Measurements from ENCODE around the gene AHNAK2. TPM values are rescaled to one million over a fixed set of nuclear protein-coding genes. Genes with fewer than 3 reads are reported as not detected.

The AHNAK2 gene
- total and polyA plus RNA-seq, 2 experiments from 2014 or later, result 1.8 to 4.6 TPM

DNA sequence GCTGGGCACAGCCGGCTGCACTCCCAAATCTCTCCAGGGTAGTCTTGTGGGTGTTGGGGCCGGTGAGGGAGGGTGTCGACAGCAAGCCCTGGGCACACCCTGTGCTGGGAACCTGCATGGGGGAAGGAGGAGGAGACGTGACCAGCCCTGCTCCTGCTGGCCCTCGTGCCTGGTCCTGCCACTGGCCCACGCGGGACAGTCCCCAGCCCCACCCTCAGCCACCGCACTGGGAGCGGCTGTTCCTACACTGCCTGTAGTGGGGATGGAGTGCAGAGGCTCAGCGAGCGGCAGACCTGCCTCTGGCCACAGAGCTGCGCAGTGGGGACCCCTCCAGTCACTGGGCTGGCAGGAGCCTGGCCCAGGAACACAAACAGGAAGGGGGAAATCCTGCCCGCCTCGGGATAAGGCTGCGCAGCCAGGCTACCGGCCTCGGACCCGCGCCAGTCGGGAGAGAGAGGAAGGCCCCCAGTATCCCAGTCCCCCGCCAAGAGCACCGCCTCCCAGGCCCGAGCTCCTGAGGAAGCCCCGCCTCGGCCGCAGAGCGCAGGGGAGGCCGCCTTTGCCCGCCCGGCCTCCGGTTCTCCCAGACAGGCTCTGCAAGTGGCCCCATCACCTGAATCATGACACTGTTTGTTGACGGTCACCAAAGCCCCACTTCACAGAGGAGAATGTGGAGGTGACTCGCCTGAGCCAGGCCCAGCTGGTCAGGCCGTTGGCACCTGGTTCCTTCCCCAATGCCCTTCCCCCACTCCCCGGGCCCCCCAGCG, 10.6 kb downstream of the AHNAK2 start:
- peak overlapping the region; percentile 40 for H2AFZ ChIP-seq
- H3K27me3 ChIP-seq, result peaks cover 4% of the 10 kb centered on the region
- TF ChIP-seq EZH2phosphoT487 (IDR thresholded peaks at IDR 0.05; ENCODE audit: low read depth, severe bottlenecking, unreplicated experiment), result no peak
- peak; percentile 6 for TF ChIP-seq CTCF (IDR thresholded peaks at IDR 0.05; ENCODE audit: poor library complexity)
- H3K36me3 ChIP-seq (replicated peaks; ENCODE audit: insufficient read depth, low read depth), result no peaks in the 10 kb centered on the region
- H3K27ac ChIP-seq, result peak overlapping the region; percentile 72
- WGBS (ENCODE audit: low lambda C conversion rate, missing lambda C conversion rate), result 8% methylated on average over 24 of the region's 36 CpGs
- no peaks in the 10 kb centered on the region for H3K79me2 ChIP-seq
- H4K20me1 ChIP-seq (ENCODE audit: insufficient read depth, poor library complexity, severe bottlenecking), result no peaks in the 10 kb centered on the region
- H3K4me1 ChIP-seq (ENCODE audit: insufficient read depth), result peaks cover 40% of the 10 kb centered on the region
- H3K9me2 ChIP-seq (replicated peaks; ENCODE audit: insufficient read depth), result no peaks in the 10 kb centered on the region
- peak; percentile 65 for DNase-seq (ENCODE audit: low spot score)
- H3K4me2 ChIP-seq, result peak overlapping the region; percentile 74
- H3K9me3 ChIP-seq (ENCODE audit: low read depth), result no peaks in the 10 kb centered on the region
- peak overlapping the region; percentile 26 for H3K4me3 ChIP-seq

DNA sequence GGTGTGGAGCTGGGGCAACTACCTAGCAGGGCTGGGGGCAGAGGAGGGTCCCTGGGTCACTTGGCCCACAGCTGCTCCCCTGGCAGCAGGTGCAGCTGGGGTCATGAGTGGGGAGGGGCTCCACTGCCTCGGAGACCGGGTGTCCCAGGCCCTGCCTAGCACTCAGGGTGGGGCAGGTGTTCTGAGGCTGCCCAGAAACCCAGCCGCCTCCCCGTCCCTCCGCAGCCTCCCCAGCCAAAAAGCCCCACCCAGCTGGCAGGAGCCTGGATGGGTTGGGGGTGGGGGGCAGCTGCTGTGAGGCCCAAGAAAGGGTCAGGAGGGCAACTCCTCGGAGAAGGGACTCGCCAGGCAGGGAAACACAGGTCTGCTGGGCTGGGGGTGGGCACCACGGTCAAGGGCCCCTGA, 11.2 kb downstream of the AHNAK2 start:
- H4K20me1 ChIP-seq (ENCODE audit: insufficient read depth, poor library complexity, severe bottlenecking), result no peaks in the 10 kb centered on the region
- 51% methylated on average over 7 of the region's 8 CpGs for WGBS (ENCODE audit: low lambda C conversion rate, missing lambda C conversion rate)
- H2AFZ ChIP-seq, result no peak overlapping the region
- no peaks in the 10 kb centered on the region for H3K9me3 ChIP-seq (ENCODE audit: low read depth)
- peaks cover 34% of the 10 kb centered on the region for H3K4me1 ChIP-seq (ENCODE audit: insufficient read depth)
- H3K36me3 ChIP-seq (replicated peaks; ENCODE audit: insufficient read depth, low read depth), result no peaks in the 10 kb centered on the region
- peak overlapping the region; percentile 72 for H3K27ac ChIP-seq
- no peak for DNase-seq (ENCODE audit: low spot score)
- H3K4me3 ChIP-seq, result no peak overlapping the region
- no peaks in the 10 kb centered on the region for H3K9me2 ChIP-seq (replicated peaks; ENCODE audit: insufficient read depth)
- H3K4me2 ChIP-seq, result peak overlapping the region; percentile 74
- no peak for TF ChIP-seq CTCF (IDR thresholded peaks at IDR 0.05; ENCODE audit: poor library complexity)
- H3K79me2 ChIP-seq, result no peaks in the 10 kb centered on the region
- peaks cover 4% of the 10 kb centered on the region for H3K27me3 ChIP-seq

DNA sequence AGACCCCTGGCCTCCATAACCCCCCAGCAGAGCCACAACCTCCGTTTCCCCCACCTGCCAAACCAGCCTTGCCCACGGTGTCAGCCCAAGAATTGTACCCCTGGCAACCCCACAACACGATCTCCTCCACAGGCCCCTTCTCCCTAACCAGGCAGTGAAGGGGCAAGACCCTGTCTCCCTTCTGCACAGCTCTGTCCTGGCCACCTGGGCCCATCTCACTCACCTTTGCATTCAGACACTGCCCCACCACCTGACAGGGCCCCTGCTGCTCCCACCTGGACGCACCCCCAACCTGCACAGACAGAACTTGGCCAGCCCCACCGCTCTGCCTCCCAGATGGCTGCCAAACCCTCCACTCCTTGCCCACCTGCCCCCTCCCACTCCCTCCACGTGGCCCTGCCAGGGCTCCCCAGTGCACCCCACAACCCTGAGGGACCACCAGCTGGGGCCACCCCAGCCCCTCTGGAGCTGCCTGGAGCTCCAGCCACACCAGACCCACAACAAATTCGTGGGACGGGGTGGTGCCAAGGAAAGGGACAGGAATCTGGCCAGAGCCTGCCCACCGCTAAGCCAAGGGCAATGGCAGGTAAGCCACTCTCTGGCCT, 11.8 kb downstream of the AHNAK2 start:
- H3K4me2 ChIP-seq, result no peak overlapping the region
- 92% methylated on average over 7 of the region's 9 CpGs for WGBS (ENCODE audit: low lambda C conversion rate, missing lambda C conversion rate)
- no peaks in the 10 kb centered on the region for H3K9me2 ChIP-seq (replicated peaks; ENCODE audit: insufficient read depth)
- H3K36me3 ChIP-seq (replicated peaks; ENCODE audit: insufficient read depth, low read depth), result no peaks in the 10 kb centered on the region
- H4K20me1 ChIP-seq (ENCODE audit: insufficient read depth, poor library complexity, severe bottlenecking), result no peaks in the 10 kb centered on the region
- TF ChIP-seq EZH2phosphoT487 (IDR thresholded peaks at IDR 0.05; ENCODE audit: low read depth, severe bottlenecking, unreplicated experiment) (no peak), EZH2 (IDR thresholded peaks at IDR 0.05; ENCODE audit: borderline replicate concordance) (no peak), CTCF (IDR thresholded peaks at IDR 0.05; ENCODE audit: poor library complexity) (no peak)
- no peaks in the 10 kb centered on the region for H3K9me3 ChIP-seq (ENCODE audit: low read depth)
- H3K4me3 ChIP-seq, result no peak overlapping the region
- H3K27ac ChIP-seq, result no peak overlapping the region
- no peak for DNase-seq (ENCODE audit: low spot score)
- peaks cover 4% of the 10 kb centered on the region for H3K27me3 ChIP-seq
- H3K4me1 ChIP-seq (ENCODE audit: insufficient read depth), result peaks cover 33% of the 10 kb centered on the region
- H3K79me2 ChIP-seq, result no peaks in the 10 kb centered on the region
- H2AFZ ChIP-seq, result no peak overlapping the region

All from hepatocyte (in vitro differentiated cells).